CD14-positive monocyte (primary cell): ENCODE data around the gene GLS2. TPM values are rescaled to one million over a fixed set of nuclear protein-coding genes. Genes with fewer than 3 reads are reported as not detected.

ENCODE experiments used
- DNase-seq, 3 donors: peaks; one replicate each; pipeline ENCODE4 v3.0.0-alpha.2; 2011 to 2022
- H2AFZ ChIP-seq: 2 replicates; pipeline ENCODE4 v1.6.0; 2012; ENCODE audit warnings: mild to moderate bottlenecking, low read depth, low read length, inconsistent platforms; ENCODE audit not compliant: insufficient read depth, poor library complexity, severe bottlenecking
- H3K27ac ChIP-seq, 2 donors: 1 replicate in 1 of 2; 2 replicates in 1 of 2; pipeline ENCODE4 v1.5.1; 2012 to 2013; ENCODE audit warnings: low read length in 2 of 2, control low read depth in 1 of 2, inconsistent platforms in 1 of 2, low read depth in 1 of 2, mild to moderate bottlenecking in 1 of 2
- H3K27me3 ChIP-seq, 2 donors: one replicate each; pipeline versions ENCODE4 v1.6.0 to v1.6.1; 2011 to 2013; ENCODE audit warnings: low read length in 2 of 2; ENCODE audit not compliant: control insufficient read depth in 2 of 2, insufficient read depth in 2 of 2
- H3K36me3 ChIP-seq, 2 donors: replicated peaks in 1 of 2; 1 replicate in 1 of 2; 2 replicates in 1 of 2; pipeline versions ENCODE4 v1.5.1 to v1.6.1; 2012 to 2013; ENCODE audit warnings: low read length in 2 of 2, control low read depth in 1 of 2, inconsistent platforms in 1 of 2, mild to moderate bottlenecking in 1 of 2; ENCODE audit not compliant: insufficient read depth in 2 of 2, control insufficient read depth in 1 of 2
- H3K4me1 ChIP-seq, 2 donors: 1 replicate in 1 of 2; 2 replicates in 1 of 2; pipeline versions ENCODE4 v1.5.1 to v1.6.1; 2012 to 2013; ENCODE audit warnings: low read length in 2 of 2, control low read depth in 1 of 2, inconsistent platforms in 1 of 2, mild to moderate bottlenecking in 1 of 2, moderate library complexity in 1 of 2; ENCODE audit not compliant: insufficient read depth in 2 of 2, control insufficient read depth in 1 of 2
- H3K4me2 ChIP-seq: replicated peaks from 2 replicates; pipeline ENCODE3; 2012; ENCODE audit warnings: low read length, moderate library complexity, mild to moderate bottlenecking; ENCODE audit not compliant: poor library complexity, severe bottlenecking; ENCODE audit errors: extremely low read depth
- H3K4me3 ChIP-seq, 3 experiments: fragments of 200-600 bp in 1 of 3; sonication (generic) in 1 of 3; replicated peaks in 1 of 3; 1 replicate in 2 of 3; 2 replicates in 1 of 3; pipeline ENCODE4 v1.5.1; 2011 to 2013; ENCODE audit warnings: low read length in 3 of 3, mild to moderate bottlenecking in 3 of 3, control low read depth in 2 of 3, low read depth in 2 of 3, inconsistent platforms in 1 of 3, moderate library complexity in 1 of 3
- H3K79me2 ChIP-seq: 2 replicates; pipeline ENCODE4 v1.6.0; 2012; ENCODE audit warnings: mild to moderate bottlenecking, control low read depth, inconsistent platforms, low read length, moderate library complexity; ENCODE audit not compliant: insufficient read depth
- H3K9ac ChIP-seq: 2 replicates; pipeline ENCODE4 v1.6.0; 2017; ENCODE audit warnings: low read length, mild to moderate bottlenecking; ENCODE audit not compliant: insufficient read depth, poor library complexity, severe bottlenecking
- H3K9me3 ChIP-seq, 2 donors: replicated peaks in 1 of 2; 1 replicate in 1 of 2; 2 replicates in 1 of 2; pipeline versions ENCODE4 v1.5.1 to v1.6.1; 2012 to 2013; ENCODE audit warnings: low read length in 2 of 2, control low read depth in 1 of 2; ENCODE audit not compliant: control insufficient read depth in 1 of 2, insufficient read depth in 1 of 2
- H4K20me1 ChIP-seq: 2 replicates; pipeline ENCODE4 v1.6.0; 2012; ENCODE audit warnings: mild to moderate bottlenecking, low read length, control low read depth, moderate library complexity; ENCODE audit not compliant: insufficient read depth
- H3K27ac Mint-ChIP-seq, 7 donors: one replicate each; pipeline ENCODE4 v1.8.0; 2020; ENCODE audit warnings: mild to moderate bottlenecking in 7 of 7, mixed read lengths in 7 of 7, moderate library complexity in 6 of 7, inconsistent platforms in 2 of 7
- H3K27me3 Mint-ChIP-seq, 3 donors: one replicate each; pipeline ENCODE4 v1.8.0; 2021 to 2022; ENCODE audit warnings: low read depth in 3 of 3, mild to moderate bottlenecking in 3 of 3, mixed read lengths in 3 of 3, moderate library complexity in 3 of 3, inconsistent platforms in 1 of 3
- H3K36me3 Mint-ChIP-seq, 2 donors: one replicate each; pipeline ENCODE4 v1.8.0; 2020; ENCODE audit warnings: mixed read lengths in 2 of 2, inconsistent platforms in 1 of 2, mild to moderate bottlenecking in 1 of 2
- H3K4me1 Mint-ChIP-seq: one replicate; pipeline ENCODE4 v1.8.0; 2020; ENCODE audit warnings: mild to moderate bottlenecking, mixed read lengths
- H3K4me3 Mint-ChIP-seq, 2 donors: one replicate each; pipeline ENCODE4 v1.8.0; 2020; ENCODE audit warnings: mild to moderate bottlenecking in 2 of 2, mixed read lengths in 2 of 2, moderate library complexity in 1 of 2
- H3K9me3 Mint-ChIP-seq, 7 donors: one replicate each; pipeline ENCODE4 v1.8.0; 2020 to 2022; ENCODE audit warnings: mixed read lengths in 7 of 7, mild to moderate bottlenecking in 6 of 7, moderate library complexity in 6 of 7, inconsistent platforms in 2 of 7
- CTCF ChIP-seq: fragments of 200-600 bp; IDR thresholded peaks from one replicate; pipeline ENCODE4 v1.8.0; 2022; ENCODE audit warnings: antibody characterized with exemption, mild to moderate bottlenecking
- WGBS: methylation state at CpG from one replicate; pipeline ENCODE4 v1.1.5; 2013; ENCODE audit warnings: missing lambda C conversion rate; ENCODE audit not compliant: insufficient coverage; 5-methylcytosine and 5-hydroxymethylcytosine counted together
- intact Hi-C, 2 donors: fragments of 100-400 bp; cut with micrococcal nuclease; formaldehyde crosslinking; loops; one replicate each; pipeline versions ENCODE4 v1.15.0 to v1.15.1; 2023
- polyA plus RNA-seq, 3 donors: library from polyadenylated mRNA; depleted of rRNA in 1 of 3; unstranded in 2 of 3; stranded (reverse) in 1 of 3; fragments of 300-500 nt in 2 of 3; fragments of >200 nt in 1 of 3; fragmentation: Illumina TruSeq in 2 of 3; gene quantifications; 1 replicate in 2 of 3; 2 replicates in 1 of 3; pipeline ENCODE4 v1.2.3, GENCODE V29; 2012 to 2021

GLS2 gene
- polyA plus RNA-seq, 3 donors = 0.04 TPM; not detected in 2

GRCh38 chr12:56530390-56531055, 42.6 kb upstream of the GLS2 start:
- no peak overlapping the region for H3K27ac Mint-ChIP-seq

GRCh38 chr12:56529656-56530055, 41.7 kb upstream of the GLS2 start:
- TF ChIP-seq CTCF = no peak
- intact Hi-C loops = loop anchor here in 1 of 2 donors (2.0 kb wide), 1 partner anchor 15 kb away; no protein-coding TSS in a partner anchor
- Mint-ChIP-seq H3K9me3 (no peaks in the 10 kb centered on the region), H3K4me1 (peaks cover 11% of the 10 kb centered on the region), H3K27ac (no peak overlapping the region), H3K36me3 (peaks cover 5% of the 10 kb centered on the region in 2 donors), H3K4me3 (no peak overlapping the region), H3K27me3 (peaks cover 0 to 1% (median 0%) of the 10 kb centered on the region in 3 donors)
- no peak for DNase-seq
- H3K4me1 ChIP-seq = no peaks in the 10 kb centered on the region
- H4K20me1 ChIP-seq = peaks cover 4% of the 10 kb centered on the region
- H3K27me3 ChIP-seq = no peaks in the 10 kb centered on the region
- peaks cover 0 to 3% of the 10 kb centered on the region in 2 donors for H3K36me3 ChIP-seq
- H2AFZ ChIP-seq = no peak overlapping the region
- no peak overlapping the region for H3K4me2 ChIP-seq
- peaks cover 7% of the 10 kb centered on the region for H3K79me2 ChIP-seq
- H3K9me3 ChIP-seq = no peaks in the 10 kb centered on the region
- H3K9ac ChIP-seq = no peak overlapping the region
- no peak overlapping the region for H3K27ac ChIP-seq
- H3K4me3 ChIP-seq = no peak overlapping the region
- WGBS = 80% methylated on average over 3 of the region's 4 CpGs

More at GRCh38 chr12:56530390-56531055, 42.6 kb upstream of the GLS2 start:
- Histone ChIP-seq H3K9ac (no peak overlapping the region), H3K4me2 (no peak overlapping the region), H3K4me1 (no peaks in the 10 kb centered on the region), H4K20me1 (peaks cover 4% of the 10 kb centered on the region), H3K36me3 (peaks cover 0 to 3% of the 10 kb centered on the region in 2 donors), H2AFZ (no peak overlapping the region), H3K9me3 (no peaks in the 10 kb centered on the region), H3K4me3 (no peak overlapping the region), H3K27me3 (no peaks in the 10 kb centered on the region), H3K79me2 (peaks cover 7% of the 10 kb centered on the region), H3K27ac (no peak overlapping the region)
- no peak for DNase-seq
- no peak for TF ChIP-seq CTCF
- Mint-ChIP-seq H3K4me1 (peaks cover 13% of the 10 kb centered on the region), H3K9me3 (no peaks in the 10 kb centered on the region), H3K36me3 (peaks cover 5 to 6% of the 10 kb centered on the region in 2 donors), H3K27me3 (peaks cover 0 to 1% (median 0%) of the 10 kb centered on the region in 3 donors), H3K4me3 (no peak overlapping the region)
- 97% methylated on average over 6 of the region's 7 CpGs for WGBS
- intact Hi-C loops = no loop called here
